22Rv1 (cell line): Measurements from ENCODE around the gene XPNPEP3.
A peak's percentile ranks its signal among the peaks of the same experiment; 100 is the strongest.

ENCODE experiments used
- ZFX ChIP-seq: fragments of 450-650 bp; IDR thresholded peaks from 2 replicates; pipeline ENCODE4 v1.6.1; 2017; ENCODE audit warnings: antibody characterized with exemption, borderline replicate concordance
- TF ChIP-seq, protein P1 (sequence below): fragments of 450-650 bp; IDR thresholded peaks from 2 replicates; pipeline ENCODE4 v1.5.1; 2017; ENCODE audit warnings: mild to moderate bottlenecking

DNA sequence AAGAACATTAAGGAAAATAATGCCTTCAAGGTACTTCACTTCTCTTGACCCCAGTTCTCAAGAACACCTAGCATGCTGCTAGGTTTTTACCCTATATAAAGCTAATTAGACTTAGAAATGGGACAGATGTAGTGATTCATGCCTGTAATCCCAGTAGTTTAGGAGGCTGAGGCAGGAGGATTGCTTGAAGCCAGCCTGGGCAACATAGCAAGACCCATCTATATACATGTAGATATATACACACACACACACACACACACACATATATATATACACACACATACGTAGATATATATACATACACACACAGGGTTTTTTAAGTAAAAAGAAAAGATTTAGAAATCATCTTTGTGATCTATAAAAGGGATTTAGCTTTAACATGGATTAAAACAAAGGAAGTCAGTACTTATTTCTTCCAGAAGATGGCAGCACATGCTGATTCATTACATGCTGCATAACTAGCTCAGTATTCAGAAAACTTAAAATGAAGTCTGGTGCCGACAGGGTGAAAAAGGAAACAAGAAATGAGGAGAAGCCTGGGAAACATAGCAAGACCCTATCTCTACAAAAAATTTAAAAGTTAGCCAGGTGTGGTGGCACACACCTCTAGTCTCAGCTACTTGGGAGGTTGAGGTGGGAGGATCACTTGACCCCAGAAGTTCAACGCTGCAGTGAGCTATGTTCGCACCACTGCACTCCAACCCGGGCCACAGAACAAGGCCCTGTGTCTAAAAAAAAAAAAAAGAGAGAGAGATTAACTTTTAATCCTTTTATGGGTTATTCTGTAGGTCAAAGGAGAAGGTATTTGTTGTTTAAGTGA, 65.7 kb downstream of the XPNPEP3 start:
- TF ChIP-seq, protein P1, sequence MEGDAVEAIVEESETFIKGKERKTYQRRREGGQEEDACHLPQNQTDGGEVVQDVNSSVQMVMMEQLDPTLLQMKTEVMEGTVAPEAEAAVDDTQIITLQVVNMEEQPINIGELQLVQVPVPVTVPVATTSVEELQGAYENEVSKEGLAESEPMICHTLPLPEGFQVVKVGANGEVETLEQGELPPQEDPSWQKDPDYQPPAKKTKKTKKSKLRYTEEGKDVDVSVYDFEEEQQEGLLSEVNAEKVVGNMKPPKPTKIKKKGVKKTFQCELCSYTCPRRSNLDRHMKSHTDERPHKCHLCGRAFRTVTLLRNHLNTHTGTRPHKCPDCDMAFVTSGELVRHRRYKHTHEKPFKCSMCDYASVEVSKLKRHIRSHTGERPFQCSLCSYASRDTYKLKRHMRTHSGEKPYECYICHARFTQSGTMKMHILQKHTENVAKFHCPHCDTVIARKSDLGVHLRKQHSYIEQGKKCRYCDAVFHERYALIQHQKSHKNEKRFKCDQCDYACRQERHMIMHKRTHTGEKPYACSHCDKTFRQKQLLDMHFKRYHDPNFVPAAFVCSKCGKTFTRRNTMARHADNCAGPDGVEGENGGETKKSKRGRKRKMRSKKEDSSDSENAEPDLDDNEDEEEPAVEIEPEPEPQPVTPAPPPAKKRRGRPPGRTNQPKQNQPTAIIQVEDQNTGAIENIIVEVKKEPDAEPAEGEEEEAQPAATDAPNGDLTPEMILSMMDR = peak; percentile 84
- no peak for TF ChIP-seq ZFX
